GM12891 (cell line): Measurements from ENCODE around the gene CREB5.

ENCODE experiments used
- PAX5 ChIP-seq: IDR thresholded peaks from 2 replicates; pipeline ENCODE4 v1.6.1; 2011; ENCODE audit warnings: low read length, moderate library complexity, mild to moderate bottlenecking; ENCODE audit not compliant: insufficient read depth, severe bottlenecking
- POLR2A ChIP-seq: IDR thresholded peaks from 2 replicates; pipeline ENCODE4 v1.6.1; 2011; ENCODE audit warnings: low read depth, low read length, control low read depth
- TAF1 ChIP-seq: IDR thresholded peaks from 2 replicates; pipeline ENCODE4 v1.6.1; 2011; ENCODE audit warnings: low read depth, low read length, control low read depth

- TF ChIP-seq POLR2A = no peak
- no peak for TF ChIP-seq PAX5
- TF ChIP-seq TAF1 = no peak
Measured at GRCh38 chr7:28554802-28555471, 142.6 kb downstream of the CREB5 start.
